HL-60 (cell line): ENCODE data around the gene GPRC5B.

Source experiments
- CTCF ChIP-seq: IDR thresholded peaks from one replicate; pipeline ENCODE4 v1.5.1; 2011; ENCODE audit warnings: low read length, control low read depth, inconsistent platforms; ENCODE audit not compliant: insufficient read depth
- POLR2AphosphoS5 ChIP-seq: IDR thresholded peaks from 2 replicates; pipeline ENCODE4 v1.6.1; 2012; ENCODE audit warnings: low read depth
- REST ChIP-seq: IDR thresholded peaks from 2 replicates; pipeline ENCODE4 v1.6.1; 2012; ENCODE audit warnings: low read depth; ENCODE audit not compliant: insufficient replicate concordance

GRCh38 chr16:19863990-19864389, 20.7 kb downstream of the GPRC5B start:
- TF ChIP-seq CTCF, result no peak
- TF ChIP-seq REST, result no peak
- TF ChIP-seq POLR2AphosphoS5, result no peak
